Spleen (tissue), 11 donors: ENCODE data around the gene ANKRD11. TPM values are rescaled to one million over a fixed set of nuclear protein-coding genes. Genes with fewer than 3 reads are reported as not detected.

Source experiments
- DNase-seq: peaks from one replicate; pipeline ENCODE4 v3.0.0-alpha.2; 2020
- H3K27ac ChIP-seq, 8 donors: fragments of 200-600 bp; sonication (generic) in 7 of 8; 1 replicate in 4 of 8; 2 replicates in 4 of 8; pipeline versions ENCODE4 v1.5.0 to v1.8.0; 2016 to 2021; ENCODE audit warnings: inconsistent platforms in 4 of 8, mild to moderate bottlenecking in 4 of 8, moderate library complexity in 1 of 8
- H3K27me3 ChIP-seq, 7 donors: fragments of 200-600 bp; sonication (generic) in 6 of 7; replicated peaks in 1 of 7; 1 replicate in 4 of 7; 2 replicates in 3 of 7; pipeline versions ENCODE4 v1.5.0 to v1.8.0; 2016 to 2021; ENCODE audit warnings: inconsistent platforms in 3 of 7, mild to moderate bottlenecking in 1 of 7
- H3K36me3 ChIP-seq, 6 donors: fragments of 200-600 bp; sonication (generic) in 5 of 6; 1 replicate in 4 of 6; 2 replicates in 2 of 6; pipeline versions ENCODE4 v1.5.0 to v1.8.0; 2016 to 2021; ENCODE audit warnings: inconsistent platforms in 2 of 6
- H3K4me1 ChIP-seq, 6 donors: fragments of 200-600 bp; sonication (generic) in 5 of 6; 1 replicate in 3 of 6; 2 replicates in 3 of 6; pipeline versions ENCODE4 v1.5.0 to v1.8.0; 2016 to 2021; ENCODE audit warnings: inconsistent platforms in 3 of 6
- H3K4me3 ChIP-seq, 8 donors: fragments of 200-600 bp; sonication (generic) in 7 of 8; 1 replicate in 4 of 8; 2 replicates in 4 of 8; pipeline versions ENCODE4 v1.5.0 to v1.8.0; 2016 to 2021; ENCODE audit warnings: inconsistent platforms in 4 of 8, mild to moderate bottlenecking in 4 of 8, moderate library complexity in 2 of 8
- H3K9me3 ChIP-seq, 8 donors: fragments of 200-600 bp; sonication (generic) in 7 of 8; 1 replicate in 4 of 8; 2 replicates in 4 of 8; pipeline versions ENCODE4 v1.5.0 to v1.8.0; 2016 to 2021; ENCODE audit warnings: inconsistent platforms in 4 of 8
- CTCF ChIP-seq, 11 experiments: fragments of 200-600 bp in 7 of 11; fragments of 450-650 bp in 4 of 11; sonication (generic) in 4 of 11; IDR thresholded peaks in 8 of 11; conservative IDR thresholded peaks in 3 of 11; 1 replicate in 7 of 11; 2 replicates in 4 of 11; pipeline versions ENCODE4 v1.4.0 to v1.8.0; 2016 to 2021; ENCODE audit warnings: antibody characterized with exemption in 11 of 11, inconsistent platforms in 4 of 11, mild to moderate bottlenecking in 1 of 11
- POLR2A ChIP-seq, 3 donors: fragments of 450-650 bp; IDR thresholded peaks; one replicate each; pipeline ENCODE4 v1.5.1; 2017; ENCODE audit warnings: antibody characterized with exemption in 3 of 3, mild to moderate bottlenecking in 1 of 3
- POLR2AphosphoS5 ChIP-seq, 3 donors: sonication (generic); formaldehyde crosslinking; IDR thresholded peaks; one replicate each; pipeline ENCODE4 v1.5.1; 2017; ENCODE audit warnings: antibody characterized with exemption in 3 of 3
- WGBS, 5 donors: extraction: QIAGEN DNeasy Blood & Tissue Kit in 3 of 5; methylation state at CpG; one replicate each; pipeline versions ENCODE4 v1.1.5 to v1.1.7; 2013 to 2018; 5-methylcytosine and 5-hydroxymethylcytosine counted together
- intact Hi-C: fragments of 100-400 bp; cut with DNase I; formaldehyde crosslinking; loops from one replicate; pipeline ENCODE4 v1.15.0; 2023; ENCODE audit warnings: low total_unique reads
- polyA plus RNA-seq, 3 donors: library from polyadenylated mRNA; stranded (reverse); fragments of 200-250 nt; gene quantifications; one replicate each; pipeline ENCODE4 v1.2.1, GENCODE V29; 2013
- total RNA-seq, 7 donors: library from RNA; depleted of rRNA in 3 of 7; stranded (reverse); fragments of >200 nt in 3 of 7; fragmentation: NEBNext Ultra II Directional in 4 of 7; extraction: Animal tissue kit (Norgen Biotek cat#: 25700) in 4 of 7; gene quantifications; one replicate each; pipeline versions ENCODE4 v1.1.0 to v1.2.1, GENCODE V29; 2016 to 2021
- donor health status: healthy with polysubstance abuse.
- donor health status: DM: no; HTN: no; CAD: no; lungs with moderate emphysema.
- donor health status: DM: no; HTN: no; CAD: no.
- donor health status: Bipolar disorder and iron deficiency.
- donor health status: healthy.
- donor health status: DM: no; HTN: no; CAD: no.
- donor health status: DM: yes; HTN: yes; CAD: no.

The ANKRD11 gene
- total and polyA plus RNA-seq, 10 donors = 29.0 to 203 (median 128) TPM

DNA sequence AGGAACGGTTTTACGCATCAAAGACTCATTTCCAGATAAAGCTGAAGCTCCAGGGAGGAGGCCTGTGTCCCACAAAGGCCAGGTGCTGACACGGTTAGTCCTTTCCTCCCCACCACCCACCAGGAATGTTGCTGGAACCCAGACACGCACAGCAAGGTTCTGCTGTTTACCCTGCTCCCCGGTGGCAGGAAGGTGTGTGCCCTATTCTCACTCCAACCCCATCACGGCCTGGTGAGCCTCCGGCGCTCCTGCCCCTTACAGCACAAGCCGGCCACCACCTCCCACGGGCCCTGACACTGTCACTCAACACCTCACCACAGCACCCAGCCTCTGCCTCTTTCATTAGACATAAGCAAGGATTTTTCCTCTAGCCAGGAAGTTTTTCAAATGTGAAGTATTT is 47.8 kb downstream of the ANKRD11 start:
- TF ChIP-seq CTCF (IDR thresholded peaks at IDR 0.05 in 8 of 11, conservative IDR thresholded peaks at IDR 0.05 in 3 of 11) (no peak), POLR2A (IDR thresholded peaks at IDR 0.05) (no peak), POLR2AphosphoS5 (IDR thresholded peaks at IDR 0.05) (peak in 1 of 3 donors; percentile 39)
- WGBS, 5 donors = 56 to 69% (median 62%) methylated on average over 10 of the region's 10 CpGs

GRCh38 chr16:89439659-89440058 is 50.7 kb downstream of the ANKRD11 start:
- Histone ChIP-seq H3K27ac (peak overlapping the region in 2 of 8 donors; percentile 41 to 58), H3K27me3 (no peaks in the 10 kb centered on the region), H3K9me3 (no peaks in the 10 kb centered on the region), H3K36me3 (peaks cover 0 to 10% (median 0%) of the 10 kb centered on the region in 6 donors), H3K4me3 (no peak overlapping the region), H3K4me1 (peaks cover 72 to 100% (median 97%) of the 10 kb centered on the region in 6 donors)
- 88 to 93% (median 90%) methylated on average over 5 of the region's 5 CpGs for WGBS, 5 donors
- no peak for TF ChIP-seq POLR2A (IDR thresholded peaks at IDR 0.05)
- no peak for TF ChIP-seq CTCF (IDR thresholded peaks at IDR 0.05 in 8 of 11, conservative IDR thresholded peaks at IDR 0.05 in 3 of 11)
- no peak for TF ChIP-seq POLR2AphosphoS5 (IDR thresholded peaks at IDR 0.05)
- intact Hi-C loops = no loop called here
- peak; percentile 23 for DNase-seq

More for the DNA sequence above, 47.8 kb downstream of the ANKRD11 start:
- intact Hi-C loops = no loop called here
- no peaks in the 10 kb centered on the region for H3K9me3 ChIP-seq
- H3K4me1 ChIP-seq = peaks cover 73 to 100% (median 98%) of the 10 kb centered on the region in 6 donors
- H3K27ac ChIP-seq = peak overlapping the region in 4 of 8 donors; percentile 30 to 65 (median 38)
- no peak overlapping the region for H3K4me3 ChIP-seq
- DNase-seq = peak; percentile 58
- peaks cover 0 to 10% (median 0%) of the 10 kb centered on the region in 6 donors for H3K36me3 ChIP-seq
- H3K27me3 ChIP-seq = no peaks in the 10 kb centered on the region

- Histone ChIP-seq H3K36me3 (peaks cover 0 to 10% (median 0%) of the 10 kb centered on the region in 6 donors), H3K27me3 (no peaks in the 10 kb centered on the region), H3K9me3 (no peaks in the 10 kb centered on the region), H3K4me3 (no peak overlapping the region), H3K4me1 (peaks cover 66 to 100% (median 97%) of the 10 kb centered on the region in 6 donors), H3K27ac (peak overlapping the region in 1 of 8 donors; percentile 85)
- intact Hi-C loops = no loop called here
- TF ChIP-seq CTCF (IDR thresholded peaks at IDR 0.05 in 8 of 11, conservative IDR thresholded peaks at IDR 0.05 in 3 of 11) (no peak), POLR2AphosphoS5 (IDR thresholded peaks at IDR 0.05) (peak in 1 of 3 donors; percentile 33)
- DNase-seq = no peak
- WGBS, 5 donors = 96 to 98% (median 97%) methylated on average over 8 of the region's 8 CpGs
These were observed 52.4 kb downstream of the ANKRD11 start for GRCh38 chr16:89437991-89438390.

- intact Hi-C loops = no loop called here
- H3K36me3 ChIP-seq = peaks cover 0 to 10% (median 0%) of the 10 kb centered on the region in 6 donors
- no peak for TF ChIP-seq CTCF (IDR thresholded peaks at IDR 0.05 in 8 of 11, conservative IDR thresholded peaks at IDR 0.05 in 3 of 11)
- peak in 1 of 3 donors; percentile 17 for TF ChIP-seq POLR2AphosphoS5 (IDR thresholded peaks at IDR 0.05)
- WGBS, 5 donors = 81 to 89% (median 85%) methylated on average over 8 of the region's 8 CpGs
- H3K4me1 ChIP-seq = peaks cover 62 to 100% (median 96%) of the 10 kb centered on the region in 6 donors
- no peak overlapping the region for H3K4me3 ChIP-seq
- DNase-seq = no peak
- no peaks in the 10 kb centered on the region for H3K9me3 ChIP-seq
- no peaks in the 10 kb centered on the region for H3K27me3 ChIP-seq
- H3K27ac ChIP-seq = peak overlapping the region in 4 of 8 donors; percentile 34 to 85 (median 78)
These were observed 52.9 kb downstream of the ANKRD11 start for GRCh38 chr16:89437251-89437987.
